OCI-LY7 (cell line): ENCODE results near the gene SLC25A45. TPM values are rescaled to one million over a fixed set of nuclear protein-coding genes. Genes with fewer than 3 reads are reported as not detected.

Experiments used
- BruUV-seq: library from RNA; stranded (reverse); fragments of 400-500 nt; replicated peaks from 2 replicates; lab custom pipeline; 2021; lab: Mats Ljungman, UMichigan
- CTCF ChIA-PET: fragments of 300-600 bp; sonication (Branson Sonifier 250); formaldehyde crosslinking; loops from one replicate; lab custom pipeline; 2022; ENCODE audit warnings: antibody characterized with exemption; ENCODE audit not compliant: unreplicated experiment; lab: Charles Lee
- POLR2A ChIA-PET: fragments of 300-600 bp; sonication (Branson Sonifier 250); formaldehyde crosslinking; loops from one replicate; lab custom pipeline; 2022; ENCODE audit warnings: antibody characterized with exemption; lab: Charles Lee
- DNase-seq: peaks from one replicate; pipeline ENCODE4 v3.0.0-alpha.2; 2015; ENCODE audit warnings: low spot score
- H2AFZ ChIP-seq: fragments of 200-600 bp; sonication (generic), shearing (Covaris generic); 2 replicates; pipeline ENCODE4 v1.6.1; 2014; ENCODE audit warnings: mild to moderate bottlenecking, antibody characterized with exemption, low read length, moderate library complexity
- H3K27ac ChIP-seq: fragments of 200-600 bp; sonication (generic); 2 replicates; pipeline ENCODE4 v1.5.1; 2014; ENCODE audit warnings: mixed run types, low read depth, mild to moderate bottlenecking, moderate library complexity, low read length, inconsistent platforms; ENCODE audit not compliant: poor library complexity, severe bottlenecking
- H3K36me3 ChIP-seq: fragments of 200-600 bp; sonication (generic); 2 replicates; pipeline ENCODE4 v1.6.1; 2014; ENCODE audit warnings: mild to moderate bottlenecking, antibody characterized with exemption, low read length, moderate library complexity, mixed read lengths; ENCODE audit not compliant: insufficient read depth
- H3K4me1 ChIP-seq: fragments of 200-600 bp; sonication (generic); 2 replicates; pipeline ENCODE4 v1.5.1; 2014; ENCODE audit warnings: mild to moderate bottlenecking, low read length; ENCODE audit not compliant: insufficient read depth, poor library complexity, severe bottlenecking
- H3K4me2 ChIP-seq: fragments of 200-600 bp; sonication (generic); 2 replicates; pipeline ENCODE4 v1.6.1; 2014; ENCODE audit warnings: mild to moderate bottlenecking, low read length
- H3K4me3 ChIP-seq: fragments of 200-600 bp; sonication (generic); 2 replicates; pipeline ENCODE4 v1.5.1; 2014; ENCODE audit warnings: mild to moderate bottlenecking, low read depth, low read length; ENCODE audit not compliant: poor library complexity, severe bottlenecking
- H3K79me2 ChIP-seq: fragments of 200-600 bp; sonication (generic); 2 replicates; pipeline ENCODE4 v1.6.1; 2016; ENCODE audit warnings: low read depth, mild to moderate bottlenecking, low read length, moderate library complexity, mixed read lengths; ENCODE audit not compliant: insufficient read depth
- H3K9me2 ChIP-seq: fragments of 200-600 bp; sonication (generic); 2 replicates; pipeline ENCODE4 v1.6.1; 2016; ENCODE audit warnings: mild to moderate bottlenecking, low read length, mixed read lengths; ENCODE audit not compliant: insufficient read depth
- H3K9me3 ChIP-seq: fragments of 200-600 bp; sonication (generic); 2 replicates; pipeline ENCODE4 v1.6.1; 2014; ENCODE audit warnings: mild to moderate bottlenecking, mixed run types, low read length, mixed read lengths
- H4K20me1 ChIP-seq: fragments of 200-600 bp; sonication (generic); 2 replicates; pipeline ENCODE4 v1.6.1; 2014; ENCODE audit warnings: mild to moderate bottlenecking, antibody characterized with exemption, low read length, moderate library complexity, mixed read lengths; ENCODE audit not compliant: insufficient read depth
- CTCF ChIP-seq: fragments of 200-600 bp; sonication (generic); conservative IDR thresholded peaks from 2 replicates; pipeline ENCODE4 v1.5.1; 2014; ENCODE audit warnings: mild to moderate bottlenecking, antibody characterized with exemption, low read length, moderate library complexity, mixed read lengths
- EZH2phosphoT487 ChIP-seq: fragments of 200-600 bp; sonication (generic); IDR thresholded peaks from 2 replicates; pipeline ENCODE4 v1.6.1; 2018; ENCODE audit warnings: low read depth, borderline replicate concordance, mild to moderate bottlenecking, mixed run types, antibody characterized with exemption, low read length, moderate library complexity, mixed read lengths
- intact Hi-C: fragments of 100-400 bp; cut with micrococcal nuclease; formaldehyde crosslinking; loops from one replicate; pipeline ENCODE4 v1.10.0; 2022; ENCODE audit not compliant: unreplicated experiment
- total RNA-seq, 2 experiments: library from RNA; depleted of rRNA in 1 of 2; stranded (reverse); fragments of >200 nt in 1 of 2; shearing (Covaris generic) in 1 of 2; gene quantifications; 2 replicates each; pipeline ENCODE4 v1.2.3, GENCODE V29; 2014 to 2022

Gene SLC25A45
- total RNA-seq, 2 experiments from 2014 or later = 7.0 to 20.7 TPM

- no peaks in the 10 kb centered on the region for H4K20me1 ChIP-seq
- intact Hi-C loops = no loop called here
- BruUV-seq = no TSS peak
- no peak for DNase-seq
- H2AFZ ChIP-seq = no peak overlapping the region
- TF ChIP-seq EZH2phosphoT487 = no peak
- TF ChIP-seq CTCF = no peak
- no peaks in the 10 kb centered on the region for H3K9me2 ChIP-seq
- peak overlapping the region; percentile 73 for H3K4me3 ChIP-seq
- H3K4me1 ChIP-seq = peaks cover 10% of the 10 kb centered on the region
- ChIA-PET CTCF (no interaction called here), POLR2A (no interaction called here)
- peaks cover 40% of the 10 kb centered on the region for H3K36me3 ChIP-seq
- no peak overlapping the region for H3K27ac ChIP-seq
- H3K4me2 ChIP-seq = peak overlapping the region; percentile 66
- H3K9me3 ChIP-seq = no peaks in the 10 kb centered on the region
- H3K79me2 ChIP-seq = no peaks in the 10 kb centered on the region
Observed at GRCh38 chr11:65353900-65354264, 28.6 kb downstream of the SLC25A45 start.

- no peak for DNase-seq
- no TSS peak for BruUV-seq
- H3K27ac ChIP-seq = no peak overlapping the region
- H3K4me3 ChIP-seq = no peak overlapping the region
- H2AFZ ChIP-seq = no peak overlapping the region
- H3K9me2 ChIP-seq = no peaks in the 10 kb centered on the region
- H4K20me1 ChIP-seq = no peaks in the 10 kb centered on the region
- H3K79me2 ChIP-seq = no peaks in the 10 kb centered on the region
- H3K36me3 ChIP-seq = peaks cover 45% of the 10 kb centered on the region
- H3K9me3 ChIP-seq = no peaks in the 10 kb centered on the region
- no peak overlapping the region for H3K4me2 ChIP-seq
- no peak for TF ChIP-seq CTCF
- no peak for TF ChIP-seq EZH2phosphoT487
- POLR2A ChIA-PET = no interaction called here
- peaks cover 10% of the 10 kb centered on the region for H3K4me1 ChIP-seq
- CTCF ChIA-PET = no interaction called here
- intact Hi-C loops = no loop called here
Observed at GRCh38 chr11:65353376-65353775, 29.1 kb downstream of the SLC25A45 start.

- no TSS peak for BruUV-seq
- H3K4me3 ChIP-seq = no peak overlapping the region
- no peaks in the 10 kb centered on the region for H3K9me3 ChIP-seq
- peaks cover 10% of the 10 kb centered on the region for H3K4me1 ChIP-seq
- no peak overlapping the region for H2AFZ ChIP-seq
- no peaks in the 10 kb centered on the region for H3K79me2 ChIP-seq
- intact Hi-C loops = no loop called here
- no peak overlapping the region for H3K4me2 ChIP-seq
- ChIA-PET CTCF (no interaction called here), POLR2A (no interaction called here)
- DNase-seq = peak; percentile 44
- H4K20me1 ChIP-seq = no peaks in the 10 kb centered on the region
- no peaks in the 10 kb centered on the region for H3K9me2 ChIP-seq
- TF ChIP-seq EZH2phosphoT487 (no peak), CTCF (peak; percentile 79)
- peaks cover 51% of the 10 kb centered on the region for H3K36me3 ChIP-seq
- no peak overlapping the region for H3K27ac ChIP-seq
Observed at GRCh38 chr11:65352783-65353182, 29.7 kb downstream of the SLC25A45 start.
